ENCODE measurements around the gene TNFRSF19. TPM values are rescaled to one million over a fixed set of nuclear protein-coding genes. Genes with fewer than 3 reads are reported as not detected.

Gene TNFRSF19
- total RNA-seq, 2 donors from 2014 or later = 21.2 to 74.1 TPM

GRCh38 chr13:23613596-23613995, 43.4 kb downstream of the TNFRSF19 start:
- intact Hi-C loops (cut with DNase I) = no loop called here
- WGBS = 84% methylated on average over 3 of the region's 3 CpGs
- H3K36me3 ChIP-seq = no peaks in the 10 kb centered on the region
- no peak for DNase-seq (ENCODE audit: low spot score)
- no peak for TF ChIP-seq POLR2A (IDR thresholded peaks at IDR 0.05)
- TF ChIP-seq, protein P1, sequence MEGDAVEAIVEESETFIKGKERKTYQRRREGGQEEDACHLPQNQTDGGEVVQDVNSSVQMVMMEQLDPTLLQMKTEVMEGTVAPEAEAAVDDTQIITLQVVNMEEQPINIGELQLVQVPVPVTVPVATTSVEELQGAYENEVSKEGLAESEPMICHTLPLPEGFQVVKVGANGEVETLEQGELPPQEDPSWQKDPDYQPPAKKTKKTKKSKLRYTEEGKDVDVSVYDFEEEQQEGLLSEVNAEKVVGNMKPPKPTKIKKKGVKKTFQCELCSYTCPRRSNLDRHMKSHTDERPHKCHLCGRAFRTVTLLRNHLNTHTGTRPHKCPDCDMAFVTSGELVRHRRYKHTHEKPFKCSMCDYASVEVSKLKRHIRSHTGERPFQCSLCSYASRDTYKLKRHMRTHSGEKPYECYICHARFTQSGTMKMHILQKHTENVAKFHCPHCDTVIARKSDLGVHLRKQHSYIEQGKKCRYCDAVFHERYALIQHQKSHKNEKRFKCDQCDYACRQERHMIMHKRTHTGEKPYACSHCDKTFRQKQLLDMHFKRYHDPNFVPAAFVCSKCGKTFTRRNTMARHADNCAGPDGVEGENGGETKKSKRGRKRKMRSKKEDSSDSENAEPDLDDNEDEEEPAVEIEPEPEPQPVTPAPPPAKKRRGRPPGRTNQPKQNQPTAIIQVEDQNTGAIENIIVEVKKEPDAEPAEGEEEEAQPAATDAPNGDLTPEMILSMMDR (IDR thresholded peaks at IDR 0.05) = no peak
- no peak for TF ChIP-seq POLR2AphosphoS5 (IDR thresholded peaks at IDR 0.05)
- peaks cover 11% of the 10 kb centered on the region for H3K4me1 ChIP-seq (replicated peaks)
- no peaks in the 10 kb centered on the region for H3K27me3 ChIP-seq (replicated peaks; ENCODE audit: insufficient read depth)
- H3K4me3 ChIP-seq = no peak overlapping the region
- no peaks in the 10 kb centered on the region for H3K9me3 ChIP-seq
- H3K27ac ChIP-seq = no peak overlapping the region

- H3K36me3 ChIP-seq = no peaks in the 10 kb centered on the region
- WGBS = 72% methylated on average over 15 of the region's 15 CpGs
- H3K4me1 ChIP-seq (replicated peaks) = peaks cover 6% of the 10 kb centered on the region
- no peak for DNase-seq (ENCODE audit: low spot score)
- TF ChIP-seq POLR2A (IDR thresholded peaks at IDR 0.05) = no peak
- no peak for TF ChIP-seq POLR2AphosphoS5 (IDR thresholded peaks at IDR 0.05)
- TF ChIP-seq, protein P1 (IDR thresholded peaks at IDR 0.05) = no peak
- H3K27me3 ChIP-seq (replicated peaks; ENCODE audit: insufficient read depth) = no peaks in the 10 kb centered on the region
- H3K9me3 ChIP-seq = no peaks in the 10 kb centered on the region
- intact Hi-C loops (cut with DNase I) = no loop called here
- H3K27ac ChIP-seq = no peak overlapping the region
- H3K4me3 ChIP-seq = no peak overlapping the region
Measured at GRCh38 chr13:23615395-23616081, 45.3 kb downstream of the TNFRSF19 start.

DNA sequence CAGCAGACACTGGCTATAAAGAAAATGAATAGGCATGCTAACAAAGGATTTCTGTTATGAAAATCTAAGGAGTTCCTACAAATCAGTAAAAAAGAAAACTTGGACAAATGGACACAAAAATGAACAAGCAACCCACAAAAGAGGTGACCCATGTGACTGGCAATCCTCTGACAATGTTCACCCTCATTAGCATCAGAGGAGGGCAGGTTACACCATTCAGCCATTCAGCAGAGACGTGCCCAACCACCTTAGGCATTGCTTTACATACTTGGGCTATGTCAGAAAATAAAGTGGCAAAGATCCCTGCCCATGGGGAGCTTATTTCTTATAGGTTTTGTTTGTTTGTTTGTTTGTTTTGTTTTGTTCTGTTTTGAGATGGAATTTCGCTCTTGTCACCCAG, 46.0 kb downstream of the TNFRSF19 start:
- Histone ChIP-seq H3K27me3 (replicated peaks; ENCODE audit: insufficient read depth) (no peaks in the 10 kb centered on the region), H3K4me3 (no peak overlapping the region), H3K4me1 (replicated peaks) (no peaks in the 10 kb centered on the region), H3K27ac (no peak overlapping the region), H3K36me3 (no peaks in the 10 kb centered on the region), H3K9me3 (no peaks in the 10 kb centered on the region)
- WGBS = 96% methylated on average over 2 of the region's 2 CpGs
- TF ChIP-seq, protein P1 (IDR thresholded peaks at IDR 0.05) = no peak
- TF ChIP-seq POLR2AphosphoS5 (IDR thresholded peaks at IDR 0.05) (no peak), POLR2A (IDR thresholded peaks at IDR 0.05) (no peak)
- no peak for DNase-seq (ENCODE audit: low spot score)
- intact Hi-C loops (cut with DNase I) = no loop called here

GRCh38 chr13:23617551-23618024, 47.4 kb downstream of the TNFRSF19 start:
- Histone ChIP-seq H3K4me3 (no peak overlapping the region), H3K36me3 (no peaks in the 10 kb centered on the region), H3K27me3 (replicated peaks; ENCODE audit: insufficient read depth) (no peaks in the 10 kb centered on the region), H3K27ac (no peak overlapping the region), H3K9me3 (no peaks in the 10 kb centered on the region), H3K4me1 (replicated peaks) (no peaks in the 10 kb centered on the region)
- DNase-seq (ENCODE audit: low spot score) = no peak
- intact Hi-C loops (cut with DNase I) = no loop called here
- WGBS = 44% methylated on average over 3 of the region's 3 CpGs
- TF ChIP-seq, protein P1 (IDR thresholded peaks at IDR 0.05) = no peak
- TF ChIP-seq POLR2A (IDR thresholded peaks at IDR 0.05) = no peak
- TF ChIP-seq POLR2AphosphoS5 (IDR thresholded peaks at IDR 0.05) = no peak

- no peak overlapping the region for H3K27ac ChIP-seq
- TF ChIP-seq, protein P1 (IDR thresholded peaks at IDR 0.05) = no peak
- TF ChIP-seq POLR2AphosphoS5 (IDR thresholded peaks at IDR 0.05) = no peak
- no peak for TF ChIP-seq POLR2A (IDR thresholded peaks at IDR 0.05)
- H3K9me3 ChIP-seq = no peaks in the 10 kb centered on the region
- H3K36me3 ChIP-seq = no peaks in the 10 kb centered on the region
- intact Hi-C loops (cut with DNase I) = no loop called here
- no peaks in the 10 kb centered on the region for H3K27me3 ChIP-seq (replicated peaks; ENCODE audit: insufficient read depth)
- WGBS = 78% methylated on average over 8 of the region's 8 CpGs
- no peaks in the 10 kb centered on the region for H3K4me1 ChIP-seq (replicated peaks)
- no peak overlapping the region for H3K4me3 ChIP-seq
- no peak for DNase-seq (ENCODE audit: low spot score)
Measured at GRCh38 chr13:23618341-23618740, 48.1 kb downstream of the TNFRSF19 start.

All from prostate gland (tissue), 2 donors.